CD14-positive monocyte (primary cell): ENCODE measurements around the gene MPPED1. TPM values are rescaled to one million over a fixed set of nuclear protein-coding genes. Genes with fewer than 3 reads are reported as not detected.

Experiments
- DNase-seq, 3 donors: peaks; one replicate each; pipeline ENCODE4 v3.0.0-alpha.2; 2011 to 2022
- H2AFZ ChIP-seq: 2 replicates; pipeline ENCODE4 v1.6.0; 2012; ENCODE audit warnings: mild to moderate bottlenecking, low read depth, low read length, inconsistent platforms; ENCODE audit not compliant: insufficient read depth, poor library complexity, severe bottlenecking
- H3K27ac ChIP-seq, 2 donors: 1 replicate in 1 of 2; 2 replicates in 1 of 2; pipeline ENCODE4 v1.5.1; 2012 to 2013; ENCODE audit warnings: low read length in 2 of 2, control low read depth in 1 of 2, inconsistent platforms in 1 of 2, low read depth in 1 of 2, mild to moderate bottlenecking in 1 of 2
- H3K27me3 ChIP-seq, 2 donors: one replicate each; pipeline versions ENCODE4 v1.6.0 to v1.6.1; 2011 to 2013; ENCODE audit warnings: low read length in 2 of 2; ENCODE audit not compliant: control insufficient read depth in 2 of 2, insufficient read depth in 2 of 2
- H3K36me3 ChIP-seq, 2 donors: replicated peaks in 1 of 2; 1 replicate in 1 of 2; 2 replicates in 1 of 2; pipeline versions ENCODE4 v1.5.1 to v1.6.1; 2012 to 2013; ENCODE audit warnings: low read length in 2 of 2, control low read depth in 1 of 2, inconsistent platforms in 1 of 2, mild to moderate bottlenecking in 1 of 2; ENCODE audit not compliant: insufficient read depth in 2 of 2, control insufficient read depth in 1 of 2
- H3K4me1 ChIP-seq, 2 donors: 1 replicate in 1 of 2; 2 replicates in 1 of 2; pipeline versions ENCODE4 v1.5.1 to v1.6.1; 2012 to 2013; ENCODE audit warnings: low read length in 2 of 2, control low read depth in 1 of 2, inconsistent platforms in 1 of 2, mild to moderate bottlenecking in 1 of 2, moderate library complexity in 1 of 2; ENCODE audit not compliant: insufficient read depth in 2 of 2, control insufficient read depth in 1 of 2
- H3K4me2 ChIP-seq: replicated peaks from 2 replicates; pipeline ENCODE3; 2012; ENCODE audit warnings: low read length, moderate library complexity, mild to moderate bottlenecking; ENCODE audit not compliant: poor library complexity, severe bottlenecking; ENCODE audit errors: extremely low read depth
- H3K4me3 ChIP-seq, 3 experiments: fragments of 200-600 bp in 1 of 3; sonication (generic) in 1 of 3; replicated peaks in 1 of 3; 1 replicate in 2 of 3; 2 replicates in 1 of 3; pipeline ENCODE4 v1.5.1; 2011 to 2013; ENCODE audit warnings: low read length in 3 of 3, mild to moderate bottlenecking in 3 of 3, control low read depth in 2 of 3, low read depth in 2 of 3, inconsistent platforms in 1 of 3, moderate library complexity in 1 of 3
- H3K79me2 ChIP-seq: 2 replicates; pipeline ENCODE4 v1.6.0; 2012; ENCODE audit warnings: mild to moderate bottlenecking, control low read depth, inconsistent platforms, low read length, moderate library complexity; ENCODE audit not compliant: insufficient read depth
- H3K9ac ChIP-seq: 2 replicates; pipeline ENCODE4 v1.6.0; 2017; ENCODE audit warnings: low read length, mild to moderate bottlenecking; ENCODE audit not compliant: insufficient read depth, poor library complexity, severe bottlenecking
- H3K9me3 ChIP-seq, 2 donors: replicated peaks in 1 of 2; 1 replicate in 1 of 2; 2 replicates in 1 of 2; pipeline versions ENCODE4 v1.5.1 to v1.6.1; 2012 to 2013; ENCODE audit warnings: low read length in 2 of 2, control low read depth in 1 of 2; ENCODE audit not compliant: control insufficient read depth in 1 of 2, insufficient read depth in 1 of 2
- H4K20me1 ChIP-seq: 2 replicates; pipeline ENCODE4 v1.6.0; 2012; ENCODE audit warnings: mild to moderate bottlenecking, low read length, control low read depth, moderate library complexity; ENCODE audit not compliant: insufficient read depth
- H3K27ac Mint-ChIP-seq, 7 donors: one replicate each; pipeline ENCODE4 v1.8.0; 2020; ENCODE audit warnings: mild to moderate bottlenecking in 7 of 7, mixed read lengths in 7 of 7, moderate library complexity in 6 of 7, inconsistent platforms in 2 of 7
- H3K27me3 Mint-ChIP-seq, 3 donors: one replicate each; pipeline ENCODE4 v1.8.0; 2021 to 2022; ENCODE audit warnings: low read depth in 3 of 3, mild to moderate bottlenecking in 3 of 3, mixed read lengths in 3 of 3, moderate library complexity in 3 of 3, inconsistent platforms in 1 of 3
- H3K36me3 Mint-ChIP-seq, 2 donors: one replicate each; pipeline ENCODE4 v1.8.0; 2020; ENCODE audit warnings: mixed read lengths in 2 of 2, inconsistent platforms in 1 of 2, mild to moderate bottlenecking in 1 of 2
- H3K4me1 Mint-ChIP-seq: one replicate; pipeline ENCODE4 v1.8.0; 2020; ENCODE audit warnings: mild to moderate bottlenecking, mixed read lengths
- H3K4me3 Mint-ChIP-seq, 2 donors: one replicate each; pipeline ENCODE4 v1.8.0; 2020; ENCODE audit warnings: mild to moderate bottlenecking in 2 of 2, mixed read lengths in 2 of 2, moderate library complexity in 1 of 2
- H3K9me3 Mint-ChIP-seq, 7 donors: one replicate each; pipeline ENCODE4 v1.8.0; 2020 to 2022; ENCODE audit warnings: mixed read lengths in 7 of 7, mild to moderate bottlenecking in 6 of 7, moderate library complexity in 6 of 7, inconsistent platforms in 2 of 7
- WGBS: methylation state at CpG from one replicate; pipeline ENCODE4 v1.1.5; 2013; ENCODE audit warnings: missing lambda C conversion rate; ENCODE audit not compliant: insufficient coverage; 5-methylcytosine and 5-hydroxymethylcytosine counted together
- intact Hi-C, 2 donors: fragments of 100-400 bp; cut with micrococcal nuclease; formaldehyde crosslinking; loops; one replicate each; pipeline versions ENCODE4 v1.15.0 to v1.15.1; 2023
- polyA plus RNA-seq, 3 donors: library from polyadenylated mRNA; depleted of rRNA in 1 of 3; unstranded in 2 of 3; stranded (reverse) in 1 of 3; fragments of 300-500 nt in 2 of 3; fragments of >200 nt in 1 of 3; fragmentation: Illumina TruSeq in 2 of 3; gene quantifications; 1 replicate in 2 of 3; 2 replicates in 1 of 3; pipeline ENCODE4 v1.2.3, GENCODE V29; 2012 to 2021
- TF ChIP-seq, protein P1 (sequence below): fragments of 200-600 bp; IDR thresholded peaks from one replicate; pipeline ENCODE4 v1.8.0; 2022; ENCODE audit warnings: antibody characterized with exemption, mild to moderate bottlenecking

Gene MPPED1
- polyA plus RNA-seq, 3 donors: not detected

DNA sequence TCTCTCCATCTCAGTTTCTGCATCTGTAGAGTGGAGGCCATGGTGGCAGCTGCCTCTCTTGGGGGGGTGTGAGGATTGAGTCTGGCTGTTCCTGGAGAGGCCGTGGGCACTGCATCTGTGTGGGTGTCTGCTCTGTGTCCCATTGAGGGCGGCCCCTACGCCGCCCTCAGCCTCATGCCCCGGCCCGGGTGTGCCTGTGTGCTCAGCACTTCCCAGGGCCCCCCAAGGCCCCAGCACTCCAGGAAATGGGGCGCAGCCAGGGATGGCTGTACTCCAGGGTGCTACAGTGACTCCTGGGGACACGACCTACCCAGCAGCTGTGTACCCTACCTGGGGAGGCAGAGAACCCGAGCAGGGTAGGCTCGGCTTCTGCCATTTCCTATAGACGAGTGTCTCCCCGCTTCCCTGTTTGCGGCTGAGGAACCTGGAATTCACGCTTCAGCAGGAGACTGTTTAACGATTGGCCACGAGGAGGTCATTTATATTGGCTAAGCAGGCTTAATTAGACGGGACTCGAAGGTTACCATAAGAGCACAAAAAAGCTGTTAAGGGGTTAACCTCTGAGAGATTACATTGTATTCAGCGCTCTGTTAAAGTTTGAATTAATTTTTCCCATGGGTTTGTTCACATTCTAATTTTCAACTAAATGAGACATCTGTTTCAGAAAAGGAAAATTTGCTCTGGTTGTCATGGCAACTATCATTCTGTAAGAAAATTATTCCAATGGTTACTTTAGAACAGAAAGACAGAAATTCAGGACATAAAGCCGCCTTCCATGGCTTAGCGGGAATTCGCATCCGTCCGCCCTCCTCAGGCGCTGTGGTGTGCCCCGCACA, 76.4 kb downstream of the MPPED1 start:
- Histone ChIP-seq H2AFZ (no peak overlapping the region), H3K27ac (no peak overlapping the region), H3K9ac (no peak overlapping the region), H3K4me1 (no peaks in the 10 kb centered on the region), H3K4me2 (no peak overlapping the region), H3K36me3 (no peaks in the 10 kb centered on the region), H3K79me2 (no peaks in the 10 kb centered on the region), H3K9me3 (no peaks in the 10 kb centered on the region), H3K4me3 (no peak overlapping the region), H4K20me1 (no peaks in the 10 kb centered on the region), H3K27me3 (no peaks in the 10 kb centered on the region)
- Mint-ChIP-seq H3K27ac (no peak overlapping the region), H3K4me3 (no peak overlapping the region), H3K9me3 (peaks cover 0 to 4% (median 0%) of the 10 kb centered on the region in 7 donors), H3K4me1 (no peaks in the 10 kb centered on the region), H3K27me3 (peaks cover 0 to 7% (median 1%) of the 10 kb centered on the region in 3 donors), H3K36me3 (no peaks in the 10 kb centered on the region)
- WGBS: 90% methylated on average over 25 of the region's 26 CpGs
- no peak for DNase-seq
- intact Hi-C loops: no loop called here
- TF ChIP-seq, protein P1, sequence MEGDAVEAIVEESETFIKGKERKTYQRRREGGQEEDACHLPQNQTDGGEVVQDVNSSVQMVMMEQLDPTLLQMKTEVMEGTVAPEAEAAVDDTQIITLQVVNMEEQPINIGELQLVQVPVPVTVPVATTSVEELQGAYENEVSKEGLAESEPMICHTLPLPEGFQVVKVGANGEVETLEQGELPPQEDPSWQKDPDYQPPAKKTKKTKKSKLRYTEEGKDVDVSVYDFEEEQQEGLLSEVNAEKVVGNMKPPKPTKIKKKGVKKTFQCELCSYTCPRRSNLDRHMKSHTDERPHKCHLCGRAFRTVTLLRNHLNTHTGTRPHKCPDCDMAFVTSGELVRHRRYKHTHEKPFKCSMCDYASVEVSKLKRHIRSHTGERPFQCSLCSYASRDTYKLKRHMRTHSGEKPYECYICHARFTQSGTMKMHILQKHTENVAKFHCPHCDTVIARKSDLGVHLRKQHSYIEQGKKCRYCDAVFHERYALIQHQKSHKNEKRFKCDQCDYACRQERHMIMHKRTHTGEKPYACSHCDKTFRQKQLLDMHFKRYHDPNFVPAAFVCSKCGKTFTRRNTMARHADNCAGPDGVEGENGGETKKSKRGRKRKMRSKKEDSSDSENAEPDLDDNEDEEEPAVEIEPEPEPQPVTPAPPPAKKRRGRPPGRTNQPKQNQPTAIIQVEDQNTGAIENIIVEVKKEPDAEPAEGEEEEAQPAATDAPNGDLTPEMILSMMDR: no peak

DNA sequence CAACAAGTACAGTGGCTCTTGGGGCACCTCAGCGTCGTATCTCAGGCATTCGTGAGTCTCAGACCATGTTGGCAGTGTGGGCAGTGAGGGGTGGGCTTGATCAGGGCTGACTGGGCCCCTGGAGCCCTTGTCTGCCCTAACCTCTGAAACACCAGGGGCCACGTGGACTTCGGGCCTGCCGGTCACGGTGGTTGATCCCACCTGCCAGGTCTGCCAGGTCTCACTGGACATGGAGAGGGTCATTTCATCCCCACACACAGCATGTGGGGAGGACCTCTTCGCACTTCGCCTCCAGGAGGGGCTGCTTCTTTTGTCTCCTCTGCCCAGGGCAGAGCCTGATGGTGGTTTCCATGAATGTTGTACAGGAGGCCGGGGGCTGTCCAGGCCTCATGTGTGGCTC, 77.1 kb downstream of the MPPED1 start:
- WGBS: 70% methylated on average over 6 of the region's 10 CpGs
- H2AFZ ChIP-seq: no peak overlapping the region
- no peaks in the 10 kb centered on the region for H3K79me2 ChIP-seq
- H3K4me2 ChIP-seq: no peak overlapping the region
- no peaks in the 10 kb centered on the region for H4K20me1 ChIP-seq
- H3K9me3 Mint-ChIP-seq: peaks cover 0 to 4% (median 0%) of the 10 kb centered on the region in 7 donors
- H3K9me3 ChIP-seq: no peaks in the 10 kb centered on the region
- peaks cover 0 to 7% (median 1%) of the 10 kb centered on the region in 3 donors for H3K27me3 Mint-ChIP-seq
- H3K4me1 ChIP-seq: no peaks in the 10 kb centered on the region
- no peaks in the 10 kb centered on the region for H3K27me3 ChIP-seq
- no peak overlapping the region for H3K4me3 Mint-ChIP-seq
- no peaks in the 10 kb centered on the region for H3K36me3 Mint-ChIP-seq
- no peak overlapping the region for H3K27ac Mint-ChIP-seq
- no peaks in the 10 kb centered on the region for H3K4me1 Mint-ChIP-seq
- DNase-seq: no peak
- no peak overlapping the region for H3K4me3 ChIP-seq
- no peak overlapping the region for H3K9ac ChIP-seq
- intact Hi-C loops: no loop called here
- H3K36me3 ChIP-seq: no peaks in the 10 kb centered on the region
- H3K27ac ChIP-seq: no peak overlapping the region
- TF ChIP-seq, protein P1: no peak
